ENCODE results near the gene MESP1. TPM values are rescaled to one million over a fixed set of nuclear protein-coding genes. Genes with fewer than 3 reads are reported as not detected.

Gene MESP1
- total RNA-seq, 4 donors from 2014 or later, result 0.15 to 2.0 (median 0.60) TPM

- Histone ChIP-seq H3K36me3 (no peaks in the 10 kb centered on the region), H3K4me1 (peaks cover 0 to 6% (median 0%) of the 10 kb centered on the region in 3 donors), H3K9me3 (no peaks in the 10 kb centered on the region), H3K27me3 (no peaks in the 10 kb centered on the region), H3K27ac (no peak overlapping the region), H3K4me3 (no peak overlapping the region)
- 0 to 33% methylated on average over 1 of the region's 1 CpG for WGBS, 2 donors (ENCODE audit: low coverage in 1 of 2)
- TF ChIP-seq POLR2A (IDR thresholded peaks at IDR 0.05) (no peak), POLR2AphosphoS5 (IDR thresholded peaks at IDR 0.05) (no peak), CTCF (IDR thresholded peaks at IDR 0.05) (no peak), EP300 (IDR thresholded peaks at IDR 0.05) (no peak)
- no peak for ATAC-seq
Observed at GRCh38 chr15:89765694-89766093, 14.6 kb upstream of the MESP1 start.

- 89% methylated on average over 5 of the region's 5 CpGs; no CpG with 5 or more reads in 1 of the 2 donors for WGBS, 2 donors (ENCODE audit: low coverage in 1 of 2)
- Histone ChIP-seq H3K27me3 (peaks cover 6% of the 10 kb centered on the region), H3K4me3 (no peak overlapping the region), H3K27ac (no peak overlapping the region), H3K36me3 (no peaks in the 10 kb centered on the region), H3K4me1 (peaks cover 0 to 12% (median 2%) of the 10 kb centered on the region in 3 donors), H3K9me3 (no peaks in the 10 kb centered on the region)
- TF ChIP-seq POLR2AphosphoS5 (IDR thresholded peaks at IDR 0.05) (no peak), CTCF (IDR thresholded peaks at IDR 0.05) (no peak), POLR2A (IDR thresholded peaks at IDR 0.05) (no peak), EP300 (IDR thresholded peaks at IDR 0.05) (no peak)
- ATAC-seq, result no peak
Observed at GRCh38 chr15:89761929-89762328, 10.9 kb upstream of the MESP1 start.

- no peak overlapping the region for H3K27ac ChIP-seq
- no peak for TF ChIP-seq POLR2AphosphoS5 (IDR thresholded peaks at IDR 0.05)
- TF ChIP-seq EP300 (IDR thresholded peaks at IDR 0.05), result no peak
- no peak for TF ChIP-seq CTCF (IDR thresholded peaks at IDR 0.05)
- no peak for TF ChIP-seq POLR2A (IDR thresholded peaks at IDR 0.05)
- H3K9me3 ChIP-seq, result no peaks in the 10 kb centered on the region
- no peak overlapping the region for H3K4me3 ChIP-seq
- 10 to 62% methylated on average over 2 to 3 of the region's 18 CpGs for WGBS, 2 donors (ENCODE audit: low coverage in 1 of 2)
- peaks cover 6% of the 10 kb centered on the region for H3K27me3 ChIP-seq
- H3K36me3 ChIP-seq, result no peaks in the 10 kb centered on the region
- ATAC-seq, result no peak
- peaks cover 0 to 12% (median 2%) of the 10 kb centered on the region in 3 donors for H3K4me1 ChIP-seq
Observed at GRCh38 chr15:89761009-89761831, 10.2 kb upstream of the MESP1 start.

GRCh38 chr15:89760303-89761008, 9.4 kb upstream of the MESP1 start:
- TF ChIP-seq CTCF (IDR thresholded peaks at IDR 0.05) (peak in 3 of 4 experiments; percentile 89 to 95 (median 90)), EP300 (IDR thresholded peaks at IDR 0.05) (no peak)
- no peaks in the 10 kb centered on the region for H3K9me3 ChIP-seq
- H3K36me3 ChIP-seq, result no peaks in the 10 kb centered on the region
- peaks cover 0 to 12% (median 2%) of the 10 kb centered on the region in 3 donors for H3K4me1 ChIP-seq
- 27 to 48% methylated on average over 5 to 7 of the region's 16 CpGs for WGBS, 2 donors (ENCODE audit: low coverage in 1 of 2)
- H3K4me3 ChIP-seq, result no peak overlapping the region
- ATAC-seq, result peak; percentile 84
- peaks cover 6% of the 10 kb centered on the region for H3K27me3 ChIP-seq
- H3K27ac ChIP-seq, result no peak overlapping the region
